ENCODE results near the gene ZFP1. TPM values are rescaled to one million over a fixed set of nuclear protein-coding genes. Genes with fewer than 3 reads are reported as not detected.

ZFP1 gene
- polyA plus RNA-seq, 5 donors = 18.6 to 30.5 (median 22.0) TPM

- DNase-seq = no peak
Measured at GRCh38 chr16:75139498-75139897, 8.8 kb upstream of the ZFP1 start.

DNA sequence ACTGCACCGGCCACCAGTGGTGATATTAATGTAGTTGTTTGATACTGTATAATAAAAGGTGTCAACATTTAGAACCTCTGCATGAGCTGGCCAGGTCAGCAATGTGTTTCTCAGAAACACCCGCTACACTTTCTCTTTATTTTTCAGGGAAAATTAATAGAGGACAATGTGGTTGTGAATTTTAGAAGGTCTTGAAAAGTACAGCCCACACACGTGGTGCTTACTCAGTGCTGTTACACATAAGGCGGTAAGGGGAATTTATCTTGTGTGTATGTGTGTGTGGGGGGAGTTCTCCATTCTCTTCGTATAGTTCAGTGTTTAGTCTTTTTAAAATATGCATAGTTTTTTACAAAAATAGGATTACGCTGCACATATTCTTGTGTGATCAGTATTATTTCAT, 4.4 kb upstream of the ZFP1 start:
- no peak for DNase-seq

DNA sequence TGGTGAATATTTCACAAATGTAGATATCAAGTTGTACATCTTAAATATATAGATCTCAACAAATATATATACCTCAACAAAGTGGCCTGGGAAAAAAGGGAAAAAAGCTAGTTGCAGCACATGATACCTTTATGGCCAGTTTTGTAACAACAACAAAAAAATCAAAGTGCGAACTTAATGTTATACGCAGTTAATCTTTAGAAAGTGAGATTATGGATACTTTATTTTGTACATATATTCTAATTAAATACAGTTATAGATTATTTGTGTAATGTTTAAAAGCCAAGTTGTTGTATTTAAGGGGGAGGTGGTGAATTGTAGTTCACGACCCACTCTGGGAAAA, 385 bp upstream of the ZFP1 start:
- DNase-seq = no peak

GRCh38 chr16:75151798-75152197, 3.5 kb downstream of the ZFP1 start:
- no peak for DNase-seq

GRCh38 chr16:75152635-75153034, 4.3 kb downstream of the ZFP1 start:
- no peak for DNase-seq

GRCh38 chr16:75160386-75160785, 12.1 kb downstream of the ZFP1 start:
- DNase-seq = no peak

GRCh38 chr16:75169899-75170405, 21.6 kb downstream of the ZFP1 start:
- no peak for DNase-seq

DNA sequence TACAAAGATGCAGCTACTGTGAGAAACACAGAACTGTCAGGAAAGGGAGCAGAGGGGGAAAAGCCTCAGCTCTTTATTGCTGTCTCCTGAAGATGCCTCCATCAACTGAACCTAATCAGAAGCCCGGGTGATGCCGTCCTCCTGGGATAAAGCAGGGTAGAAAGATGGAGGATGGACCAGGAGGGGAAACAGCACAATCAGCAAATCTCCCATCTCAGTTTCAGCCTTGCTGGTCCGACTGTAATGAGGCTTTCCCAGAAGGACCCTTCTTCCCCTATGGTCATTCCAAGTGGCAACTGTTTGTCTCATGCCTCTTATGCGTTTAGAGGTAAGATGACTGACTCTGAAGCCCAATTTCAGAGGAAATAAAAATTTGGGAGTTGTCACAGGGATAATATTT, 24.3 kb downstream of the ZFP1 start:
- no peak for DNase-seq

GRCh38 chr16:75175074-75175473, 26.8 kb downstream of the ZFP1 start:
- DNase-seq = no peak

DNA sequence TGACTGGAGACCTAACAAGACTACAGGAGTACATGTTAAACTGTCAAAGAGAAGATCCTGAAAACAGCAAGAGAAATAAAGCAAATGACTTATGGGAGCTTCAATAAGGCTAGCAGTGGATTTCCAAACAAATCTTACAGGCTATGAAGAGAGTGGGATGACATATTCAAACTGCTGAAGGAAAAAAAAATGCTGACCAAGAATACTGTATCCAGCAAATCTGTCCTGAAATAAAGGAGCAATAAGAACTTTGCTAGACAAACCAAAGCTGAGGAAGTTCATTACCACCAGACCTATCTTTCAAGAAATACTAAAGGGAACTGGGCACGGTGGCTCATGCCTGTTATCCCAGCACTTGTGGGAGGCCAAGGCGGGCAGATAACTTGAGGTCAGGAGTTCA, 28.6 kb downstream of the ZFP1 start:
- DNase-seq = no peak

GRCh38 chr16:75179208-75179607, 30.9 kb downstream of the ZFP1 start:
- DNase-seq = no peak

- no peak for DNase-seq
Measured at GRCh38 chr16:75181630-75182029, 33.3 kb downstream of the ZFP1 start.

GRCh38 chr16:75188832-75189477, 40.6 kb downstream of the ZFP1 start:
- no peak for DNase-seq

DNA sequence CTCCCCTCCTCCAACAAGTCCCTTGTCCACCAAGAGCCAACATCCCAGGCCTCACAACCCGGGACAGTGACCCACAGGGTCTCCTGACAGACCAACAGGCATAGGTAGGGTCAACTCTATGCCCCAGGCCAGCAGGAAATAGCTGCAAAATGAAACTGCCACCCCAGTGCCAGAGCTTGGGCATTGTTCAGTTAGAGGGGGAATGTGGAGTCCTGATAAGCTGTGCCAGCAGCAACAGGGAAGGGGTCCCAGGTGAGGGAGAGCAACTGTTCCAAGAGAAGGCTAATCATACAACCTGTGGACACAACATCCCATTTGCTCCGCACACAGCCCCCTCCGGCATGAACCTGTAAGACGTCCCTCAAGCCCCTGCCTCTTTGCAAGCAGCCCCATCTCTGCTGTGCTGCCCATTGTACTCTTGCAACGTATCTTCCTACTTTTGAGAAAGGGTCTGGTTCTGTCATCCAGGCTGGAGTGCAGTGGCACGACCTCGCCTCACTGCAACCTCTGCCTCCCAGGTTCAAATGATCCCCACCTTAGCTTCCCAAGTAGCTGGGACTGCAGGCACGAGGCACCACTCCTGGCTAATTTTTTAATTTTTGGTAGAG, 41.4 kb downstream of the ZFP1 start:
- DNase-seq = no peak

DNA sequence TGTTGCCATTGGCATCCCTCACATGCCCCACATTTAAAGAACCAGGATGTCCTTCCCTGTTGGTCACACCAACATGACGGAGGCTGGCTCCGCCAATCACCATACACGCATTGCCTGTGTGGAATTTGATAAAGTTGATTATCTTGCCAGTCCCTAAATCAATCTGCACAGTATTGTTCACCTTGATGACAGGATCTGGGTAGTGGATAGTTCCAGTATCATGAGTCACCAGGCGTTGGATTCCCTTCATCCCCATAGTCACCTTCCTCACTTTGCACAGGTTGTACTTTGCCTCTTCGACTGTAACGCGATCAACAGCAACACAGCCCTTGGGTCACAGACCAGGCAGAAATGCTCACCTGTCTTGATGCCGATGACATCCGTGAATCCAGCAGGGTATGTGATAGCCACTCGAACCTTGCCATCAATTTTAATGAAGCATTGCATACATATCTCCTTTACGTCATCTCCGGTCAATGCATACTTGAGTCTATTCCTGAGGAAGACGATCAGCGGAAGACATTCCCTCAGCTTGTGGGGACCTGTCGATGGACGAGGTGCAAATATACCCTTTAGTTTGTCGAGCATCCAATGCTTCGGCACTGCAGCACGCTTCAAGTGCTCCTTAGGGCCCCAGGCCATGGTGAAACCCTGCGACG, 44.4 kb downstream of the ZFP1 start:
- DNase-seq = no peak

DNA sequence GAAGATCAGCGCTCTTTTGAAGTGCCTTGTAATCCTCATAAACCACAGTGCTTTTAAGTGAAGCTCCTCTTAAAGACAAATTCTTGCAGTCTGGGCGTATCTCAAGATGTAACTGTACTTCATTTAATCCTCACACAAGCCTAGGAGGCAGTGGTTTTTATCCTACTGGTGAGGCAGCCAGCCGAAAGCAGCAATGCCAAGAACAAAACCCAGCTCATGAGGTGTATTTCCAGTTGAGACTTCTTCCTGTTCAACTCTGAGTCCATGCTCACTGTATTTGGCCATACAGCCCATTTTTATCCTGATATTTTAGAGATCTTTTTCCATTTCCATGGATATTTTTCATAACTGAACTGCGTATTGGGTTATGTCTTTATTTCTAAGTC, 44.9 kb downstream of the ZFP1 start:
- DNase-seq = no peak

- DNase-seq = no peak
Measured at GRCh38 chr16:75193730-75194444, 45.6 kb downstream of the ZFP1 start.

- DNase-seq = no peak
Measured at GRCh38 chr16:75195811-75196790, 47.8 kb downstream of the ZFP1 start.

DNA sequence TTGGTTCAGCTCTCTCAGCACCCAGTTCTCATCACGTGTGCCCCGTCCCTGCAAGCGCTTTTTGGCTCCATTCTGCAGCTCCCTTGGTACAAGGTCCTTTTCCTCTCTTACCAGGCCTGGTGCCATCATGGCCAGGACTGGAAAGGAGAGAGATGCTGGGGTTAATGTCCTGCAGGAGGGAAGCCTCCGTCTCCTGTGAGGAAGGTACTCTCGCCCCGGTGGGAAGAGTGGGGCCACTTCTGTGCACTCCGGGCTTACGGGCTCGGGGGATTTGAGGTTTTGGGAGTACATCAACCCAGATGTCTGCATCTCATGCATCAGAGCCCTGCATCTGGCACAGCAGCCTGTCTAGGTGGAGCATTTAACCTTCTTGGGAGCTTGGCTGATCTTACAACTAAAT, 48.5 kb downstream of the ZFP1 start:
- no peak for DNase-seq

DNA sequence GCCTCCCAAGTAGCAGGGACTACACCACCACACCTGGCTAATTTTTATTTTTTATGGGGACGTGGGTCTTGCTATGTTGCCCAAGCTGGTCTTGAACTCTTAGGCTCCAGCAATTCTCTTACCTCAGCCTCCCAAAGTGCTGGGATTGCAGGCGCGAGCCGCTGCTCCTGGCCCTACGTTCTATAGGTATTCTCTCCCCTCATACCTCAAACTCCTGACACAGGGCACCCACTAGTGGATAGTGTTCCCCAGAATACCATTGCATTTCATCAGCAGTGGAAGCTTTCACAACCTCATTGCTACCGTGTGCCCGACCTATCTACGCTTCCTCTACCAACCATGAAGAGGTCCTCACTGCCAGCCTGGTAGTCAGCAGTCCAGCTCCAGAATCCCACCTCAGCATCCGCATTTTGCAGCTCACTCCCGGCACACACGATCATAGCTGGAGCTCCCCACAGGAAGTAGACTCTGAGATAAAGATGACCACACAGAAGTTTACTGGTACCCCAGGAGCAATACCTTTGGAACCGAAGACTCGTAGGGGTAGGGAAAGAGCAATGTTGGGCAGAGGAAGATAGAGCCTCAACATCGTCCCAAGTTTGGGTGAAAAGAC, 49.3 kb downstream of the ZFP1 start:
- DNase-seq = no peak

GRCh38 chr16:75198135-75198600, 49.8 kb downstream of the ZFP1 start:
- DNase-seq = no peak
